Prostate gland (tissue), 2 donors: ENCODE results near the gene SNX25. TPM values are rescaled to one million over a fixed set of nuclear protein-coding genes. Genes with fewer than 3 reads are reported as not detected.

ENCODE experiments used
- DNase-seq: peaks from one replicate; pipeline ENCODE4 v3.0.0-alpha.2; 2019; ENCODE audit warnings: low spot score
- H3K27ac ChIP-seq, 2 donors: fragments of 200-600 bp; sonication (generic); 2 replicates each; pipeline ENCODE4 v1.5.1; 2017 to 2019
- H3K27me3 ChIP-seq: fragments of 200-600 bp; sonication (generic); replicated peaks from 2 replicates; pipeline ENCODE4 v1.5.1; 2019; ENCODE audit not compliant: insufficient read depth
- H3K36me3 ChIP-seq, 2 donors: fragments of 200-600 bp; sonication (generic); 1 replicate in 1 of 2; 2 replicates in 1 of 2; pipeline versions ENCODE4 v1.5.1 to v1.8.1; 2017 to 2019
- H3K4me1 ChIP-seq: fragments of 200-600 bp; sonication (generic); replicated peaks from 2 replicates; pipeline ENCODE4 v1.5.1; 2019
- H3K4me3 ChIP-seq, 2 donors: fragments of 200-600 bp; sonication (generic); 2 replicates each; pipeline ENCODE4 v1.5.1; 2017 to 2019
- H3K9me3 ChIP-seq: fragments of 200-600 bp; sonication (generic); 2 replicates; pipeline ENCODE4 v1.5.1; 2017
- POLR2A ChIP-seq: fragments of 450-650 bp; IDR thresholded peaks from one replicate; pipeline ENCODE4 v1.6.1; 2016; ENCODE audit warnings: antibody characterized with exemption, mild to moderate bottlenecking
- POLR2AphosphoS5 ChIP-seq: sonication (generic); formaldehyde crosslinking; IDR thresholded peaks from one replicate; pipeline ENCODE4 v1.6.1; 2017; ENCODE audit warnings: antibody characterized with exemption
- WGBS: methylation state at CpG from one replicate; pipeline ENCODE4 v1.1.5; 2018; 5-methylcytosine and 5-hydroxymethylcytosine counted together
- intact Hi-C: fragments of 100-400 bp; cut with DNase I; formaldehyde crosslinking; loops from one replicate; pipeline ENCODE4 v1.14.2; 2022
- total RNA-seq, 2 donors: library from RNA; depleted of rRNA; stranded (reverse); fragments of >200 nt; gene quantifications; one replicate each; pipeline ENCODE4 v1.1.0, GENCODE V29; 2016
- TF ChIP-seq, protein P1 (sequence below), 4 experiments: fragments of 200-600 bp in 2 of 4; fragments of 450-650 bp in 2 of 4; sonication (generic) in 2 of 4; IDR thresholded peaks; 1 replicate in 3 of 4; 2 replicates in 1 of 4; pipeline ENCODE4 v1.5.1; 2016 to 2019; ENCODE audit warnings: antibody characterized with exemption in 4 of 4, mild to moderate bottlenecking in 2 of 4, moderate library complexity in 2 of 4

SNX25 gene
- total RNA-seq, 2 donors from 2014 or later = 26.4 to 49.5 TPM

DNA sequence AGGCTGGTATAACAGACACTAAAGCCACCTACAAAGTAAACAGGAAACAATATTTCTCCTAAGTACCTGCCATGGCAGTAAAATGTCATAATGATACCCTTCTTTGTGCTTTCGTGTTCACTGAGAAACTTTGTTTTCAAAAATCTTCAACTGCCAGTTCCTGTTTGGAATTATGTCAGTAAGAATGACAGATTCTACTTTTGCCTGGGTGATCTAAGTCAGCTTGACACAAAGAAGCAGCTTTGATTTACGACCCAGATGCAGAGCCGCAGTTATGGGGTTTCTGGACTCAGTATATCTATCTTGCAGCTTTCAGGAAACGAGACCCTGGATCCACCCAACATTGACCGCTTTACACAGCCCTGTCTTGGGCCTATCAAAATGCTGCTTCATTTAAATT lies 71.2 kb downstream of the SNX25 start:
- no peaks in the 10 kb centered on the region for H3K27me3 ChIP-seq
- intact Hi-C loops = no loop called here
- no peaks in the 10 kb centered on the region for H3K9me3 ChIP-seq
- no peaks in the 10 kb centered on the region for H3K36me3 ChIP-seq
- H3K4me1 ChIP-seq = no peaks in the 10 kb centered on the region
- WGBS = 50% methylated on average over 5 of the region's 5 CpGs
- DNase-seq = no peak
- H3K27ac ChIP-seq = no peak overlapping the region
- H3K4me3 ChIP-seq = no peak overlapping the region
- TF ChIP-seq, protein P1, sequence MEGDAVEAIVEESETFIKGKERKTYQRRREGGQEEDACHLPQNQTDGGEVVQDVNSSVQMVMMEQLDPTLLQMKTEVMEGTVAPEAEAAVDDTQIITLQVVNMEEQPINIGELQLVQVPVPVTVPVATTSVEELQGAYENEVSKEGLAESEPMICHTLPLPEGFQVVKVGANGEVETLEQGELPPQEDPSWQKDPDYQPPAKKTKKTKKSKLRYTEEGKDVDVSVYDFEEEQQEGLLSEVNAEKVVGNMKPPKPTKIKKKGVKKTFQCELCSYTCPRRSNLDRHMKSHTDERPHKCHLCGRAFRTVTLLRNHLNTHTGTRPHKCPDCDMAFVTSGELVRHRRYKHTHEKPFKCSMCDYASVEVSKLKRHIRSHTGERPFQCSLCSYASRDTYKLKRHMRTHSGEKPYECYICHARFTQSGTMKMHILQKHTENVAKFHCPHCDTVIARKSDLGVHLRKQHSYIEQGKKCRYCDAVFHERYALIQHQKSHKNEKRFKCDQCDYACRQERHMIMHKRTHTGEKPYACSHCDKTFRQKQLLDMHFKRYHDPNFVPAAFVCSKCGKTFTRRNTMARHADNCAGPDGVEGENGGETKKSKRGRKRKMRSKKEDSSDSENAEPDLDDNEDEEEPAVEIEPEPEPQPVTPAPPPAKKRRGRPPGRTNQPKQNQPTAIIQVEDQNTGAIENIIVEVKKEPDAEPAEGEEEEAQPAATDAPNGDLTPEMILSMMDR (IDR thresholded peaks at IDR 0.05) = no peak
- TF ChIP-seq POLR2AphosphoS5 (no peak), POLR2A (no peak)

DNA sequence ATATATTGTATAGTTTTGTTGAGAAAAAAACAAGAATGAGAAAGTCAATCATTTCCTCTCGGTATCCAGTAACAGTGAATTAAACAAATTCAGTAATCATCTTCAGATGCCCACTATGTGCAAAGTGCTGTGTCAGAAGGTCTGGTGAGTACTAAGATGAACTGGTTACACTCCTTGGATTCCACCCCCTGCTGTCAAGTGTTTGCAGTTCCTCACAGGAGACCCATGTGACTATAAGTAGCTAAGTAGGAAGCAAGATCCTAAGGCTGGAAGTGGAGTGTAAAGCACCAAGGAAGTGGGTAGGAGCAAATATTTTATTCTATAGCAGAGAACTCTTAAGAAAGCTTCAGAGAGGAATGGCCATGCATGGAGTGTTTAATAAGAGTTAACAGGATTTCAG lies 73.6 kb downstream of the SNX25 start:
- 85% methylated on average over 1 of the region's 1 CpG for WGBS
- TF ChIP-seq POLR2AphosphoS5 = no peak
- no peak for TF ChIP-seq POLR2A
- TF ChIP-seq, protein P1 (IDR thresholded peaks at IDR 0.05) = no peak
- no peaks in the 10 kb centered on the region for H3K36me3 ChIP-seq
- H3K4me1 ChIP-seq = no peaks in the 10 kb centered on the region
- no peak overlapping the region for H3K4me3 ChIP-seq
- no peak overlapping the region for H3K27ac ChIP-seq
- no peaks in the 10 kb centered on the region for H3K9me3 ChIP-seq
- no peaks in the 10 kb centered on the region for H3K27me3 ChIP-seq
- intact Hi-C loops = no loop called here
- DNase-seq = no peak

DNA sequence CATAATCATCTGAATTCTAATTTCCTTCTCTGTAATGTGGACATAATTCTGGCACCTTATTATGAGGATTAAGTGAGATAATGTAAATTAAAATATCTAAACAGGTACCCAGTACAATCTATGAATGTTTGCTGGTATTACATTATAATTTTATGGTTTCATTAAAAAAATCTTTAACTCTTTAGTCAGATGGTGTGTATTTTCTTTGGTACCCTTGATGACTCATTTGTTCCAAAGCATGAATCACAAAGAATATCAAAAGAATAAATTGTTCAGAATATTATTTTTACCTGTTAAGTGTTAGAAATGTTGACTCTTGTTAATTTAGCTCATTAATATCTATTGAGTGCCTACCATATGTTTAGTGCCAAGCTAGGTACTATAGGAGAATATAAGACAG lies 74.3 kb downstream of the SNX25 start:
- H3K27ac ChIP-seq = no peak overlapping the region
- no peak for DNase-seq
- no peaks in the 10 kb centered on the region for H3K4me1 ChIP-seq
- H3K36me3 ChIP-seq = no peaks in the 10 kb centered on the region
- no peak overlapping the region for H3K4me3 ChIP-seq
- intact Hi-C loops = no loop called here
- TF ChIP-seq, protein P1 (IDR thresholded peaks at IDR 0.05) = no peak
- TF ChIP-seq POLR2A = no peak
- TF ChIP-seq POLR2AphosphoS5 = no peak
- H3K9me3 ChIP-seq = no peaks in the 10 kb centered on the region
- no peaks in the 10 kb centered on the region for H3K27me3 ChIP-seq

DNA sequence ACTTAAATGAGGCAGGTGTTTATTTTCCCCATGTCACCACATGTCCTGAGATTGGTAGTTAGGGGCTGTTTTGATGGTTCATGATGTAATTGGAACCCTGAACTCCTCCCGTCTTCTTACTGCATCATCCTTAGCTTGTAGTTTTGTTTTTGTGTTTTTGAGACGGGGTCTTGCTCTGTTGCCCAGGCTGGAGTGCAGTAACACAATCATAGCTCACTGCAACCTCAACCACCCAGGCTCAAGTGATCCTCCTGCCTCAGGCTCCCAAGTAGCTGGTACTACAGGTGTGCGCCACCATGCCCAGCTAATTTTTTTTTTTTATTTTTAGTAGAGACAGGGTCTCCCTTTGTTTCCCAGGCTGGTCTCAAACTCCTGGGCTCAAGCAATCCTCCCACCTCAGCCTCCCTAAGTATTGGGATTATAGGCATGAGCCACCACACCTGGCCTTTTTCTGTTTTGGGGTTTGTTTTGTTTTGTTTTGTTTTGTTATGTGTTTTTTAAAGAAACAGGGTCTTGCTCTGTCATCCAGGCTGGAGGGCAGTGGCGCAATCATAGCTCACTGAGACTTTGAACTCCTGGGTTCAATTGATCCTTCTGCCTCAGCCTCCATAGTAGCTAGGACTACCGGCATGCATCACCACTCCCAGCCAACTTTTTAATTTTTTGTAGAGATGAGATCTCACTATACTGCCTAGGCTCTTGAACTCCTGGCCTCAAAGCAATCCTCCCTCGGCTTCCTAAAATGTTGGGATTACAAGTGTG lies 76.4 kb downstream of the SNX25 start:
- Histone ChIP-seq H3K4me3 (no peak overlapping the region), H3K4me1 (no peaks in the 10 kb centered on the region), H3K27ac (no peak overlapping the region), H3K9me3 (no peaks in the 10 kb centered on the region), H3K27me3 (no peaks in the 10 kb centered on the region), H3K36me3 (no peaks in the 10 kb centered on the region)
- WGBS = 97% methylated on average over 6 of the region's 6 CpGs
- DNase-seq = no peak
- TF ChIP-seq POLR2AphosphoS5 (no peak), POLR2A (no peak)
- TF ChIP-seq, protein P1 (IDR thresholded peaks at IDR 0.05) = no peak
- intact Hi-C loops = no loop called here

DNA sequence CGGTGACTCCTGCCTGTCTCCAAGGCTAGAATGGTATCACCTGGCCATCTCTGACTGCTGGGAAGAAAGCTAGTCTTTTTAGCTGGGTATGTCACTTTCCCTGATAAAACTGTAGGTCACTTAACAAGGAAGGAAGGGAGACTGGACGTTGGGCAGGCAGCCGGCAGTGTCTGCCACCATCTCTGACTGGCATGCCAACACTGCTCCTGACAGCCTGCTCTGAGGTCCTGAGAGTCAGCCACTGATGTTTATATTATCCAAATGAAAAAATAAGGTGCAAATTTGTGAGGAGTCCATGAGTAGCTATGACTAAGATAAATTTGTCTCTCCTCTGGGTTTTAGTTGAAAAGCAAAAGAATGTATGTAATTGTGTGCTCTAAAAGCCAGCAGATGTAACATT lies 77.2 kb downstream of the SNX25 start:
- no peak overlapping the region for H3K27ac ChIP-seq
- no peak for DNase-seq
- TF ChIP-seq, protein P1 (IDR thresholded peaks at IDR 0.05) = no peak
- TF ChIP-seq POLR2A = no peak
- no peak for TF ChIP-seq POLR2AphosphoS5
- no peak overlapping the region for H3K4me3 ChIP-seq
- H3K9me3 ChIP-seq = no peaks in the 10 kb centered on the region
- H3K36me3 ChIP-seq = no peaks in the 10 kb centered on the region
- intact Hi-C loops = no loop called here
- WGBS = 74% methylated on average over 3 of the region's 3 CpGs
- no peaks in the 10 kb centered on the region for H3K4me1 ChIP-seq
- H3K27me3 ChIP-seq = no peaks in the 10 kb centered on the region
